GM19395 (cell line): ENCODE data around the gene SPIRE1.
"Not testable (repeated sequence)": the region's sequence is repeated elsewhere in the genome, so short reads cannot be mapped to it uniquely, and the experiment has no call there.

ENCODE experiments used
- ATAC-seq: cut with Tn5 transposase; IDR thresholded peaks from one replicate; pipeline ENCODE4 v1.9.1; 2021; ENCODE audit warnings: mild to moderate bottlenecking, moderate library complexity; ENCODE audit not compliant: unreplicated experiment

SPIRE1 gene

GRCh38 chr18:12599966-12600365, 57.9 kb downstream of the SPIRE1 start:
- no peak for ATAC-seq

- ATAC-seq = no peak
These were observed 58.4 kb downstream of the SPIRE1 start for GRCh38 chr18:12599543-12599942.

- no peak for ATAC-seq
These were observed 59.6 kb downstream of the SPIRE1 start for GRCh38 chr18:12598181-12598930.

GRCh38 chr18:12597760-12598159, 60.1 kb downstream of the SPIRE1 start:
- no peak for ATAC-seq

- ATAC-seq = no peak
These were observed 62.2 kb downstream of the SPIRE1 start for GRCh38 chr18:12595571-12596255.

GRCh38 chr18:12593866-12594265, 64.0 kb downstream of the SPIRE1 start:
- no peak for ATAC-seq

- no peak for ATAC-seq
These were observed 65.2 kb downstream of the SPIRE1 start for GRCh38 chr18:12592597-12593127.

- no peak for ATAC-seq
These were observed 68.5 kb downstream of the SPIRE1 start for GRCh38 chr18:12589448-12589847.

GRCh38 chr18:12586956-12587355, 71.0 kb downstream of the SPIRE1 start:
- ATAC-seq = no peak

- ATAC-seq = no peak
These were observed 72.7 kb downstream of the SPIRE1 start for GRCh38 chr18:12585218-12585617.

- ATAC-seq = no peak
These were observed 77.1 kb downstream of the SPIRE1 start for GRCh38 chr18:12580630-12581342.

GRCh38 chr18:12579775-12580174, 78.1 kb downstream of the SPIRE1 start:
- ATAC-seq = no peak

GRCh38 chr18:12577848-12578247, 80.1 kb downstream of the SPIRE1 start:
- ATAC-seq = no peak

- no peak for ATAC-seq
These were observed 83.3 kb downstream of the SPIRE1 start for GRCh38 chr18:12574494-12575185.

- no peak for ATAC-seq
These were observed 86.3 kb downstream of the SPIRE1 start for GRCh38 chr18:12571630-12572029.

- no peak for ATAC-seq
These were observed 88.1 kb downstream of the SPIRE1 start for GRCh38 chr18:12569791-12570190.

GRCh38 chr18:12567849-12568248, 90.1 kb downstream of the SPIRE1 start:
- ATAC-seq = no peak

- no peak for ATAC-seq
These were observed 93.0 kb downstream of the SPIRE1 start for GRCh38 chr18:12564861-12565260.

GRCh38 chr18:12564378-12564777, 93.5 kb downstream of the SPIRE1 start:
- no peak for ATAC-seq

GRCh38 chr18:12560600-12560999, 97.3 kb downstream of the SPIRE1 start:
- not testable (repeated sequence) for ATAC-seq

- no peak for ATAC-seq
These were observed 98.6 kb downstream of the SPIRE1 start for GRCh38 chr18:12559319-12559718.
